ENCODE results near the gene PPM1F.

DNA sequence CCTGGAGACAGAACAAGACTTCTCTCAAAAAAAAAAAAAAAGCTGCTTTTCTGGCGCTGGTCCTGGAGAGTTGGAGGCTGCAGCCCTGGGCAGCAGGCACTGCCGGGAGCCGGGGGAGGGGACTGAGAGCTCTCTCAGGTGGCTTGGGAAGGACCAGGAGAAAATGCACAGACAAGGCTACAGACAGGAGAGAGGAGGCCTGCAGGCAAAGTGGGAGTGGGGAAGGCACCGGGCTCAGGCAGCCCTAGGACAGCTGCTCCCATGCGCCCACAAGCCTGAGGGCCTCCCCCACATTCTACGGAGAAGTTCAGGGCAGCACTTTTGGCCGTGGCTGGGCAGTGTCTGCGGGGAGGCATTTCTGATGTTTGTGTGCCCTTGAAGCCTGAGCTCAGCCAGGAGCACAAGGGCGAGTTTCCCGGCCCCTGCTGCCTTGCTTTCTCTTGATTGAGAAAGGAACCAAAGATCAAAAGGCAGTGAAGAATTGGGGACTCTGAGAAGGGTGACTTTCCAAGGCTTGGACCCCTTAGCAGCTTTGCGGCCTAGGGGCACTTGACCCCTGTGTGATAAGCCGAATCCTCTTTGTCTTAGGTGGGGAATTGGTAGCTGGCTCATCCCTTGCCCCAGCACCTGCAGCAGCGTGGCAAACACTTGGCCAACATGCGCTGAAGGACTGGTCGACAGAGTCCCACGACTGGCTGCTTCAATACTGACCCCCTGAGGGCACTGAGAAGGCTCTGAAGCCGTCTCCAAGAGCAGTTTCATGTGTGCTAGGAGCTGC lies 35.3 kb downstream of the PPM1F start:
- TF ChIP-seq POLR2A (IDR thresholded peaks at IDR 0.05; ENCODE audit: low read length) (no peak), GATA1 (IDR thresholded peaks at IDR 0.05; ENCODE audit: low read depth, low read length) (no peak)
